ENCODE results near the gene CLTC. TPM values are rescaled to one million over a fixed set of nuclear protein-coding genes. Genes with fewer than 3 reads are reported as not detected.

Gene CLTC
- total RNA-seq, 2 donors from 2014 or later: 273 to 285 TPM

- no peak for DNase-seq (ENCODE audit: low spot score)
- Histone ChIP-seq H3K27me3 (replicated peaks; ENCODE audit: insufficient read depth) (no peaks in the 10 kb centered on the region), H3K36me3 (peaks cover 24% of the 10 kb centered on the region), H3K4me3 (no peak overlapping the region), H3K4me1 (ENCODE audit: control insufficient read depth in 1 of 2, low read depth in 2 of 2) (no peaks in the 10 kb centered on the region), H3K9me3 (no peaks in the 10 kb centered on the region), H3K27ac (no peak overlapping the region)
- no peak for TF ChIP-seq CTCF (IDR thresholded peaks at IDR 0.05)
- no peak for ATAC-seq (ENCODE audit: insufficient number of reproducible peaks, low FRiP score, low read depth)
Measured at GRCh38 chr17:59607061-59607460, 12.6 kb upstream of the CLTC start.

- no peak for ATAC-seq (ENCODE audit: insufficient number of reproducible peaks, low FRiP score, low read depth)
Measured at GRCh38 chr17:59607817-59608403, 11.8 kb upstream of the CLTC start.

GRCh38 chr17:59611503-59611902 is 8.2 kb upstream of the CLTC start:
- H3K4me1 ChIP-seq (ENCODE audit: control insufficient read depth in 1 of 2, low read depth in 2 of 2): no peaks in the 10 kb centered on the region
- DNase-seq (ENCODE audit: low spot score): no peak
- ATAC-seq (ENCODE audit: insufficient number of reproducible peaks, low FRiP score, low read depth): no peak
- H3K27me3 ChIP-seq (replicated peaks; ENCODE audit: insufficient read depth): no peaks in the 10 kb centered on the region
- H3K36me3 ChIP-seq: peaks cover 14% of the 10 kb centered on the region
- H3K4me3 ChIP-seq: no peak overlapping the region
- H3K9me3 ChIP-seq: no peaks in the 10 kb centered on the region
- H3K27ac ChIP-seq: no peak overlapping the region
- no peak for TF ChIP-seq CTCF (IDR thresholded peaks at IDR 0.05)

More at GRCh38 chr17:59607817-59608403, 11.8 kb upstream of the CLTC start:
- no peak overlapping the region for H3K27ac ChIP-seq
- H3K36me3 ChIP-seq: peaks cover 24% of the 10 kb centered on the region
- no peak for TF ChIP-seq CTCF (IDR thresholded peaks at IDR 0.05)
- H3K4me1 ChIP-seq (ENCODE audit: control insufficient read depth in 1 of 2, low read depth in 2 of 2): no peaks in the 10 kb centered on the region
- no peaks in the 10 kb centered on the region for H3K9me3 ChIP-seq
- no peak for DNase-seq (ENCODE audit: low spot score)
- no peaks in the 10 kb centered on the region for H3K27me3 ChIP-seq (replicated peaks; ENCODE audit: insufficient read depth)
- H3K4me3 ChIP-seq: no peak overlapping the region

- Histone ChIP-seq H3K36me3 (no peaks in the 10 kb centered on the region), H3K4me3 (no peak overlapping the region), H3K27ac (no peak overlapping the region), H3K27me3 (replicated peaks; ENCODE audit: insufficient read depth) (no peaks in the 10 kb centered on the region), H3K9me3 (no peaks in the 10 kb centered on the region), H3K4me1 (ENCODE audit: control insufficient read depth in 1 of 2, low read depth in 2 of 2) (peaks cover 8 to 11% of the 10 kb centered on the region in 2 donors)
- TF ChIP-seq CTCF (IDR thresholded peaks at IDR 0.05): no peak
- ATAC-seq (ENCODE audit: insufficient number of reproducible peaks, low FRiP score, low read depth) (no peak), DNase-seq (ENCODE audit: low spot score) (no peak)
Measured at GRCh38 chr17:59616253-59616920, 3.3 kb upstream of the CLTC start.

GRCh38 chr17:59617156-59617732 is 2.5 kb upstream of the CLTC start:
- Histone ChIP-seq H3K4me3 (no peak overlapping the region), H3K9me3 (no peaks in the 10 kb centered on the region), H3K27ac (peak overlapping the region in 1 of 2 donors; percentile 98), H3K4me1 (ENCODE audit: control insufficient read depth in 1 of 2, low read depth in 2 of 2) (peaks cover 17 to 19% of the 10 kb centered on the region in 2 donors), H3K27me3 (replicated peaks; ENCODE audit: insufficient read depth) (no peaks in the 10 kb centered on the region), H3K36me3 (no peaks in the 10 kb centered on the region)
- DNase-seq (ENCODE audit: low spot score) (no peak), ATAC-seq (ENCODE audit: insufficient number of reproducible peaks, low FRiP score, low read depth) (no peak)
- no peak for TF ChIP-seq CTCF (IDR thresholded peaks at IDR 0.05)

Data from thoracic aorta (tissue), 2 donors.